Fibroblast of the conjunctiva (primary cell): ENCODE measurements around the gene ZNF346.
"Not testable (repeated sequence)": the region's sequence is repeated elsewhere in the genome, so short reads cannot be mapped to it uniquely, and the experiment has no call there.

ENCODE experiments used
- DNase-seq: peaks from one replicate; pipeline ENCODE4 v3.0.0-alpha.2; 2010; ENCODE audit warnings: low read depth

Gene ZNF346

GRCh38 chr5:177010153-177010552 lies 12.3 kb upstream of the ZNF346 start:
- DNase-seq: no peak

- no peak for DNase-seq
Measured at GRCh38 chr5:177015156-177015555, 7.3 kb upstream of the ZNF346 start.

GRCh38 chr5:177018341-177018740 lies 4.2 kb upstream of the ZNF346 start:
- DNase-seq: no peak

- DNase-seq: no peak
Measured at GRCh38 chr5:177020033-177020432, 2.5 kb upstream of the ZNF346 start.

- no peak for DNase-seq
Measured at GRCh38 chr5:177023303-177023664, 788 bp downstream of the ZNF346 start.

GRCh38 chr5:177024559-177024958 lies 2.1 kb downstream of the ZNF346 start:
- no peak for DNase-seq

GRCh38 chr5:177025101-177025601 lies 2.7 kb downstream of the ZNF346 start:
- DNase-seq: no peak

GRCh38 chr5:177027665-177028064 lies 5.2 kb downstream of the ZNF346 start:
- DNase-seq: no peak

GRCh38 chr5:177029498-177029897 lies 7.0 kb downstream of the ZNF346 start:
- no peak for DNase-seq

- no peak for DNase-seq
Measured at GRCh38 chr5:177035976-177036375, 13.5 kb downstream of the ZNF346 start.

GRCh38 chr5:177036443-177036842 lies 13.9 kb downstream of the ZNF346 start:
- DNase-seq: no peak

- no peak for DNase-seq
Measured at GRCh38 chr5:177036921-177037320, 14.4 kb downstream of the ZNF346 start.

GRCh38 chr5:177040814-177041420 lies 18.4 kb downstream of the ZNF346 start:
- peak; percentile 57 for DNase-seq

GRCh38 chr5:177041936-177042335 lies 19.4 kb downstream of the ZNF346 start:
- no peak for DNase-seq

- DNase-seq: no peak
Measured at GRCh38 chr5:177043114-177043513, 20.6 kb downstream of the ZNF346 start.

- DNase-seq: no peak
Measured at GRCh38 chr5:177043958-177044357, 21.5 kb downstream of the ZNF346 start.

- no peak for DNase-seq
Measured at GRCh38 chr5:177044641-177045040, 22.1 kb downstream of the ZNF346 start.

GRCh38 chr5:177045631-177046030 lies 23.1 kb downstream of the ZNF346 start:
- no peak for DNase-seq

GRCh38 chr5:177048531-177048930 lies 26.0 kb downstream of the ZNF346 start:
- DNase-seq: not testable (repeated sequence)

- DNase-seq: no peak
Measured at GRCh38 chr5:177049285-177049684, 26.8 kb downstream of the ZNF346 start.

- no peak for DNase-seq
Measured at GRCh38 chr5:177064500-177065277, 42.2 kb downstream of the ZNF346 start.

GRCh38 chr5:177065491-177065890 lies 43.0 kb downstream of the ZNF346 start:
- DNase-seq: no peak

- no peak for DNase-seq
Measured at GRCh38 chr5:177066224-177066623, 43.7 kb downstream of the ZNF346 start.

- no peak for DNase-seq
Measured at GRCh38 chr5:177067503-177067902, 45.0 kb downstream of the ZNF346 start.
